ENCODE measurements around the gene TFF3. TPM values are rescaled to one million over a fixed set of nuclear protein-coding genes. Genes with fewer than 3 reads are reported as not detected.

Gene TFF3
- total and polyA plus RNA-seq, 2 donors (not counting 1 experiment from before 2014, with no cell fraction given), result not detected

DNA sequence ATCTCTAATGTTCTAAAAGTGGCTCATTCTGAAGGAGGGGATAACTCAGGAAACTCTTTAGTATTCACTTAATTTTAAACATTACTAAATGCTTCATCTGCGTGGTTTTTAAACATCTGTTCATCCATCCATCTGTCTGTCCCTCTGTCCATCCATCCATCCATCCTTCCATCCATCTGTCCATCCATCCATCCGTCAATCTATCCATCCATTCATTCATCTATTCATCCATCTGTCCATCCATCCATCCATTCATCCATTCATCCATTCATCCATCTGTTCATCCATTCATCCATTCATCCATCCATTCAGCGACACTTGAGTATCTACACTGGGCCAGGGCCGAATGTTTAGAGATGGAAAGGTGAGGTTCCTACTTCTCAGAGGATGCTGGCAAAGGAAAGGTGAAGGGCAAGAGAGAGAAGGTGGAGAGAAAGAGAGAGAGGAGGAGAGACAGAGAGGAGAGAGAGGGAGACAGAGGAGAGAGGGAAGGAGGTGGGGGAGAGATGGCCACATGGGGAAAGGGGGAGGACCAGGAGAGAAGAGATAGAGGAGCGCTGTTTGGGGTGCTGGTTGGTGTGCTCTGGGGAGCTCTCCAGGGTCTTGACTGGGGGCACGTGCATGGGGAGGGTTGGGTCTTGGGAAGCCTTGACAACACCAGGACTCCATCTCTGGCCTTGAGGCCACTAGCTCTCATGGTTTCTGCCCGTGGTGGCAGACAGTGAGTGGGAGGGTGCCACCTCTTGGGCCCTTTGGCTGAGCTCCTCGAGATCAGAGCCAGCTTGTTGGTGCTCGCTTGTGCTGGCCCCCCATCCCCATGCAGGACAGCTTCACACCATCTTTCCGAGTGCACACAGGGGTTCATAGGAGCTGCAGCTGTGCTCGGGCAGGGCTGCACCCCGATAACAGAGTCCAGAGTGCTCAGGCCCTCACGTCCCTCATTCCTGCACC is 50.7 kb downstream of the TFF3 start:
- Histone ChIP-seq H4K20me1 (ENCODE audit: control insufficient read depth, extremely low read depth, insufficient read depth, low read length) (no peaks in the 10 kb centered on the region), H3K4me1 (ENCODE audit: control insufficient read depth, extremely low read depth, insufficient read depth, low read length) (no peaks in the 10 kb centered on the region), H2AFZ (ENCODE audit: low read length) (no peak overlapping the region), H3K36me3 (ENCODE audit: control insufficient read depth, insufficient read depth, low read length) (no peaks in the 10 kb centered on the region), H3K27ac (ENCODE audit: insufficient read depth, low read length) (no peak overlapping the region), H3K27me3 (ENCODE audit: control insufficient read depth, insufficient read depth, low read length) (peaks cover 3% of the 10 kb centered on the region), H3K4me3 (replicated peaks in 1 of 4; ENCODE audit: control extremely low read depth in 1 of 4, insufficient read depth in 1 of 4, low read depth in 3 of 4, low read length in 4 of 4) (no peak overlapping the region), H3K9me3 (ENCODE audit: control insufficient read depth, insufficient read depth, low read depth, low read length) (no peaks in the 10 kb centered on the region), H3K4me2 (ENCODE audit: extremely low read depth, insufficient read depth, low read length) (no peak overlapping the region), H3K79me2 (ENCODE audit: control insufficient read depth, insufficient read depth, low read length) (no peaks in the 10 kb centered on the region), H3K9ac (ENCODE audit: insufficient read depth, low read length) (no peak overlapping the region)
- TF ChIP-seq, protein P1, sequence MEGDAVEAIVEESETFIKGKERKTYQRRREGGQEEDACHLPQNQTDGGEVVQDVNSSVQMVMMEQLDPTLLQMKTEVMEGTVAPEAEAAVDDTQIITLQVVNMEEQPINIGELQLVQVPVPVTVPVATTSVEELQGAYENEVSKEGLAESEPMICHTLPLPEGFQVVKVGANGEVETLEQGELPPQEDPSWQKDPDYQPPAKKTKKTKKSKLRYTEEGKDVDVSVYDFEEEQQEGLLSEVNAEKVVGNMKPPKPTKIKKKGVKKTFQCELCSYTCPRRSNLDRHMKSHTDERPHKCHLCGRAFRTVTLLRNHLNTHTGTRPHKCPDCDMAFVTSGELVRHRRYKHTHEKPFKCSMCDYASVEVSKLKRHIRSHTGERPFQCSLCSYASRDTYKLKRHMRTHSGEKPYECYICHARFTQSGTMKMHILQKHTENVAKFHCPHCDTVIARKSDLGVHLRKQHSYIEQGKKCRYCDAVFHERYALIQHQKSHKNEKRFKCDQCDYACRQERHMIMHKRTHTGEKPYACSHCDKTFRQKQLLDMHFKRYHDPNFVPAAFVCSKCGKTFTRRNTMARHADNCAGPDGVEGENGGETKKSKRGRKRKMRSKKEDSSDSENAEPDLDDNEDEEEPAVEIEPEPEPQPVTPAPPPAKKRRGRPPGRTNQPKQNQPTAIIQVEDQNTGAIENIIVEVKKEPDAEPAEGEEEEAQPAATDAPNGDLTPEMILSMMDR (conservative IDR thresholded peaks at IDR 0.05 in 1 of 2, IDR thresholded peaks at IDR 0.05 in 1 of 2; ENCODE audit: low read depth in 1 of 2, low read length in 2 of 2), result no peak
- no peak for TF ChIP-seq EZH2 (IDR thresholded peaks at IDR 0.05; ENCODE audit: low read length, missing control alignments)
- no peak for DNase-seq (ENCODE audit: low read depth in 2 of 2)

DNA sequence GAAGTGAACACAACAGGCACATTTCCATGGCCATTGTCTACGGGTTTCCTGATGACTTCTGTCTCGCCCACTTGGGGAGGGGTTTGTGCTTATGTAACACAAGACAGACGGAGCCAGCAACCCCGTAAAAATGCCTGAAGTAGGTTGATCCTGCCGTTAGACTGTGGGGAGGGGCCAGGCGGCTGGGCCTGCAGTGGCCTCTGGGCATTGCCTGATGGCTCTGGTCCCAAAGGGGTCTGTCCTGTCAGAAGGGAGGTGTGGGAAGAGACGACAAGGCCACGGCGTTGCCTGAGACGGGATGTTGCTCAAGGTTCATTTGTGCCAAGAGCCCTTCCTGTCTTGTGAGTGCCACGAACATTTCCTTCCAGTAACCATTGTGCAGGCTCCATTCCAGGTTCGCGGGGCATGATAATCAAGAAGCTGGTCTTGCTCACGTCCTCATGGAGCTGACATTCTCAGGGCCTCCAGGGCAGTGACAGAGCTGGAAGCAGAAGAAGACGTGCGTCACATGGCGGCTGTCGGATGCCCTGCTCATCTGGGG is 51.5 kb downstream of the TFF3 start:
- Histone ChIP-seq H2AFZ (ENCODE audit: low read length) (no peak overlapping the region), H4K20me1 (ENCODE audit: control insufficient read depth, extremely low read depth, insufficient read depth, low read length) (no peaks in the 10 kb centered on the region), H3K79me2 (ENCODE audit: control insufficient read depth, insufficient read depth, low read length) (no peaks in the 10 kb centered on the region), H3K4me2 (ENCODE audit: extremely low read depth, insufficient read depth, low read length) (no peak overlapping the region), H3K36me3 (ENCODE audit: control insufficient read depth, insufficient read depth, low read length) (no peaks in the 10 kb centered on the region), H3K27me3 (ENCODE audit: control insufficient read depth, insufficient read depth, low read length) (peaks cover 3% of the 10 kb centered on the region), H3K27ac (ENCODE audit: insufficient read depth, low read length) (no peak overlapping the region), H3K9ac (ENCODE audit: insufficient read depth, low read length) (no peak overlapping the region), H3K9me3 (ENCODE audit: control insufficient read depth, insufficient read depth, low read depth, low read length) (no peaks in the 10 kb centered on the region), H3K4me3 (replicated peaks in 1 of 4; ENCODE audit: control extremely low read depth in 1 of 4, insufficient read depth in 1 of 4, low read depth in 3 of 4, low read length in 4 of 4) (no peak overlapping the region), H3K4me1 (ENCODE audit: control insufficient read depth, extremely low read depth, insufficient read depth, low read length) (no peaks in the 10 kb centered on the region)
- DNase-seq (ENCODE audit: low read depth in 2 of 2), result peak in 1 of 2 donors; percentile 42
- no peak for TF ChIP-seq EZH2 (IDR thresholded peaks at IDR 0.05; ENCODE audit: low read length, missing control alignments)
- TF ChIP-seq, protein P1 (conservative IDR thresholded peaks at IDR 0.05 in 1 of 2, IDR thresholded peaks at IDR 0.05 in 1 of 2; ENCODE audit: low read depth in 1 of 2, low read length in 2 of 2), result no peak

DNA sequence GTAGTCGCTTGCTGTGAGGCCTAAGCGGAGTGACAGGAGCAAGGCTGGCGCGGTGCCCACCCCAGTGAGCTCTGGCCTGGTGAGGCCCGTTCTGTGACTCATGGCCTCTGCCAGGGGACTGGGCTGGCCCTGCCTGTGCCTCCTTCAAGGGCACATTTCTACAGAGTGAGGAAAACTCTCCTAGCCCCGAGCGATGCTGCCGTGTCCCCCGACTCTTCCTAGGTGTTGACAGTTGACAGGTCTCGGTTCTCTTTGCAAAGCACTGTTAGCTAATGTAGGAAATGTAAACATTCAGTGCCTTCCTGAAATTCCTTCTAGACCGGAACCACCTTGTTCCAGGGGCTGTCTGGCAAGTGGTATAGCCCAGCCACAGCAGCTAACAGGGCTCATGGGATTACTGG is 52.4 kb downstream of the TFF3 start:
- Histone ChIP-seq H3K27ac (ENCODE audit: insufficient read depth, low read length) (no peak overlapping the region), H3K4me3 (replicated peaks in 1 of 4; ENCODE audit: control extremely low read depth in 1 of 4, insufficient read depth in 1 of 4, low read depth in 3 of 4, low read length in 4 of 4) (no peak overlapping the region)

More for the DNA sequence above, 52.4 kb downstream of the TFF3 start:
- no peak overlapping the region for H3K9ac ChIP-seq (ENCODE audit: insufficient read depth, low read length)
- no peaks in the 10 kb centered on the region for H3K79me2 ChIP-seq (ENCODE audit: control insufficient read depth, insufficient read depth, low read length)
- no peaks in the 10 kb centered on the region for H3K9me3 ChIP-seq (ENCODE audit: control insufficient read depth, insufficient read depth, low read depth, low read length)
- peaks cover 3% of the 10 kb centered on the region for H3K27me3 ChIP-seq (ENCODE audit: control insufficient read depth, insufficient read depth, low read length)
- no peaks in the 10 kb centered on the region for H3K36me3 ChIP-seq (ENCODE audit: control insufficient read depth, insufficient read depth, low read length)
- no peak overlapping the region for H2AFZ ChIP-seq (ENCODE audit: low read length)
- H3K4me2 ChIP-seq (ENCODE audit: extremely low read depth, insufficient read depth, low read length), result no peak overlapping the region
- no peak for TF ChIP-seq EZH2 (IDR thresholded peaks at IDR 0.05; ENCODE audit: low read length, missing control alignments)
- TF ChIP-seq, protein P1 (conservative IDR thresholded peaks at IDR 0.05 in 1 of 2, IDR thresholded peaks at IDR 0.05 in 1 of 2; ENCODE audit: low read depth in 1 of 2, low read length in 2 of 2), result no peak
- H4K20me1 ChIP-seq (ENCODE audit: control insufficient read depth, extremely low read depth, insufficient read depth, low read length), result no peaks in the 10 kb centered on the region
- peak in 1 of 2 donors; percentile 41 for DNase-seq (ENCODE audit: low read depth in 2 of 2)
- no peaks in the 10 kb centered on the region for H3K4me1 ChIP-seq (ENCODE audit: control insufficient read depth, extremely low read depth, insufficient read depth, low read length)
